ENCODE data around the gene ANXA7.
"Not testable (repeated sequence)": the region's sequence is repeated elsewhere in the genome, so short reads cannot be mapped to it uniquely, and the experiment has no call there.

Gene ANXA7

DNA sequence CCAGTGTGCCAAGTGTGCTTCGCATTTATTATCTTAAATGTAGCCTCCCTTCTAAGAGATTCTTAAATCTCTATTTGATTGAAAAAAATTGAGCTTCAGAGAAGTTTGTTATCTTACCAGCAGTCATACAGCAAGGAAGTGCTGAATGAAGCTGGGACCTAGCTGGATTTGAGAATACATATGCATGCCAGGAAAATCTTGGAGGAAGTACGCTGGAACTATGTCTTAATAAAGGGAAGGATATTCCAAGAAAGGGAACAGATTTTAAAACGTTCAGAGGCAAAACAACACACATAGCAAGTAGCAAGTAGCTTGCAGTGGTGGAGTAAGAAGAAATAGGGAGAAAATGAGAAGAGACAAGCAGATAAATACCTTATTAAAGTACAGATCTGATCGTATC, 56.7 kb downstream of the ANXA7 start:
- H3K4me3 ChIP-seq (ENCODE audit: low read depth, low read length), result no peak overlapping the region
- TF ChIP-seq CTCF (IDR thresholded peaks at IDR 0.05; ENCODE audit: borderline replicate concordance, insufficient read depth, low read depth, low read length), result no peak

DNA sequence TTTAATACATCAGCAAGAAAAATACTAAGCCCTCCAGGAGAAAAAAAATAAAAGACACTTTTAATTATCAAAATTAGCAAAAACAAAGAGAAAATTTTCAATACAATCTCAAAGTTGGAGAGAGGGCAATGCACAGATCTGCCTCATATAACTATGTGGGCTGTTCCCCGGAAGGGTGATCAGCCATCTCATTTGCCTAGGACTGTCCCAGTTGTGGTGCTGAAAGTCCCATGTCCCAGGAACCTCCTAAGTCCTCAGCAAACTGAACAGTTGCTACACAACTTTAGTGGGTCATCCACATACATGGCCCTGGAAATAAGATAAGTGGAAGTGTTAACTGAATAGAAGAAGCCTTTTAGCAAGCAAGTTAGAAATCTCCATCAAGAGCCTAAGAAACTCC, 69.6 kb downstream of the ANXA7 start:
- no peak overlapping the region for H3K4me3 ChIP-seq (ENCODE audit: low read depth, low read length)
- no peak for TF ChIP-seq CTCF (IDR thresholded peaks at IDR 0.05; ENCODE audit: borderline replicate concordance, insufficient read depth, low read depth, low read length)

DNA sequence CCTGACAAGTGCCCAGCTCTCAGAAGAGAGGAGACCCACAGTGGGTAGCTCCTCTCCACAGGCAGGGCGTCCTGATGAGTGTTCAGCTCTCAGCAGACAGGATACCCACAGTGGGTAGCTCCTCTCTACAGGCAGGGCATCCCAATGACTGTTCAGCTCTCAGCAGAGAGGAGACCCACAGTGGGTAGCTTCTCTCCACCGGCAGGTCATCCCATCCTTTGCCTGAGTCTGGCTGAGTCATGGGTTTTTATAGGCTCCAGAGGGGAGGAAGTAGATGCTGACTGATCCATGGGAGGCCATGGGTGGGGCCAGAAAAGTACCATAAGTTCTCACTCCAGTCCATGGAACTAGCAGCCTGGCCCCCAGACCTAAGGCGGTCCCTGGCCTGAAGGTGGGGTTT, 73.7 kb downstream of the ANXA7 start:
- no peak overlapping the region for H3K4me3 ChIP-seq (ENCODE audit: low read depth, low read length)
- no peak for TF ChIP-seq CTCF (IDR thresholded peaks at IDR 0.05; ENCODE audit: borderline replicate concordance, insufficient read depth, low read depth, low read length)

GRCh38 chr10:73339436-73339835, 74.4 kb downstream of the ANXA7 start:
- no peak for TF ChIP-seq CTCF (IDR thresholded peaks at IDR 0.05; ENCODE audit: borderline replicate concordance, insufficient read depth, low read depth, low read length)
- H3K4me3 ChIP-seq (ENCODE audit: low read depth, low read length), result no peak overlapping the region

GRCh38 chr10:73338801-73339368, 75.0 kb downstream of the ANXA7 start:
- no peak for TF ChIP-seq CTCF (IDR thresholded peaks at IDR 0.05; ENCODE audit: borderline replicate concordance, insufficient read depth, low read depth, low read length)
- H3K4me3 ChIP-seq (ENCODE audit: low read depth, low read length), result no peak overlapping the region

DNA sequence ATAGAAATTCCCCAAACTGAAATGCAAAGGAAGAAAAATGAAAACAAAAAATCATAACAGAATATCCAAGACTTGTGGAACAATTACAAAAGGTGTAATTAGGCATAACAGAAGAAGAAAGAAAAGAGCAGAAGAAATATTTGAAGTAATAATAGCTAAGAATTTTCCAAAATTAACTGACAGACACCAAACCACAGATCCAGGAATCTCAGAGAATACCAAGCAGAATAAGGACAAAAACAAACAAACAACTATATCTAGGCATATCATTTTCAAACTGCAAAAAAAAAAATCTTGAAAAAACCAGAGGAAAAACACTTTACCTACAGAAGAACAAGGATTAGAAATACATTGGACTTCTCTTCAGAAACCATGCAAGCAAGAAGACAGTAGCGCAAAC, 80.7 kb downstream of the ANXA7 start:
- no peak overlapping the region for H3K4me3 ChIP-seq (ENCODE audit: low read depth, low read length)
- TF ChIP-seq CTCF (IDR thresholded peaks at IDR 0.05; ENCODE audit: borderline replicate concordance, insufficient read depth, low read depth, low read length), result no peak

GRCh38 chr10:73332379-73332778, 81.5 kb downstream of the ANXA7 start:
- H3K4me3 ChIP-seq (ENCODE audit: low read depth, low read length), result no peak overlapping the region
- no peak for TF ChIP-seq CTCF (IDR thresholded peaks at IDR 0.05; ENCODE audit: borderline replicate concordance, insufficient read depth, low read depth, low read length)

- not testable (repeated sequence) for H3K4me3 ChIP-seq (ENCODE audit: low read depth, low read length)
Observed at GRCh38 chr10:73328523-73328922, 85.3 kb downstream of the ANXA7 start.

DNA sequence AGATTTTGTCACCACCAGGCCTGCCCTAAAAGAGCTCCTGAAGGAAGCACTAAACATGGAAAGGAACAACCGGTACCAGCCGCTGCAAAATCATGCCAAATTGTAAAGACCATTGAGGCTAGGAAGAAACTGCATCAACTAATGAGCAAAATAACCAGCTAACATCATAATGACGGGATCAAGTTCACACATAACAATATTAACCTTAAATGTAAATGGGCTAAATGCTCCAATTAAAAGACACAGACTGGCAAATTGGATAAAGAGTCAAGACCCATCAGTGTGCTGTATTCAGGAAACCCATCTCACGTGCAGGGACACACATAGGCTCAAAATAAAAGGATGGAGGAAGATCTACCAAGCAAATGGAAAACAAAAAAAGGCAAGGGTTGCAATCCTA, 88.6 kb downstream of the ANXA7 start:
- not testable (repeated sequence) for H3K4me3 ChIP-seq (ENCODE audit: low read depth, low read length)

Measured in GM12875 (cell line).